NCI-H1694 (cell line): ENCODE measurements around the gene ABCC11.
"Not testable (repeated sequence)": the region's sequence is repeated elsewhere in the genome, so short reads cannot be mapped to it uniquely, and the experiment has no call there.

ENCODE experiments used
- DNase-seq: peaks from one replicate; lab custom pipeline; 2025; lab: John Stamatoyannopoulos, UW

ABCC11 gene

DNA sequence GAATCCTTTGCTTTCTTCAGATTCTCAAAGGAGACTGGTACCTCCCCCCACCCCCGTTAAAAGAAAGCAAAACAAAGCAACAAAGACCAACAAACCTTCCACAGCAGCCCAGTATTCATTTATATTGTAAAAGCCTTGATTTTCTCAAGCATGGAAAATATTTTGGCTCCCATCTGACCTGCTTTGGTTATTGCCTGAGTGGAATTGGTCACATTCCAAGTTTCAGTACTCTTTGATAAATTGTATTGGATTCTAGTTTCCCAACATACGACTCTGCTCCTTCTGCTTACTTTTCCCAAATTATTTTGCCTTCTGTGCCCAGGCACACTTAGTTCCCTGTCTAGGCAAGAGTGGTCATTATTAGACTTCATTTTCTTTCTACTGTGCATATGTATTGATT lies 1.3 kb downstream of the ABCC11 start:
- peak; percentile 3 for DNase-seq

DNA sequence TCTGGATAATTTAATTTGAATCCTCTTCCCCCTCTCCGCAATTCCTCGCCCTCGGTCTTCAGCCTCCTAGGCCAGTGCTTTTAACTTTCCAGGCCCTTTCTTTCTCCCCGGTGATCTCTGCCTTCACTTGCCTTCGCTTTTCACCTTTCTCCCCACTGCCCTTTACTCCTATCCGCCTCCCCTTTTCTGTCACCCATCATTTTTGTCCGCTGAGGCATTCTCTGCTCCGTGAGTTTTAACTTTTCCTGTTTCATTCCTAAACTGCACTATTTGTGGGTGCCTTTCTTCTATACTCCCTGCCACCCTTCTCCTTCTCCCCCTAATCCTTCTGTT lies 2.5 kb downstream of the ABCC11 start:
- DNase-seq, result no peak

DNA sequence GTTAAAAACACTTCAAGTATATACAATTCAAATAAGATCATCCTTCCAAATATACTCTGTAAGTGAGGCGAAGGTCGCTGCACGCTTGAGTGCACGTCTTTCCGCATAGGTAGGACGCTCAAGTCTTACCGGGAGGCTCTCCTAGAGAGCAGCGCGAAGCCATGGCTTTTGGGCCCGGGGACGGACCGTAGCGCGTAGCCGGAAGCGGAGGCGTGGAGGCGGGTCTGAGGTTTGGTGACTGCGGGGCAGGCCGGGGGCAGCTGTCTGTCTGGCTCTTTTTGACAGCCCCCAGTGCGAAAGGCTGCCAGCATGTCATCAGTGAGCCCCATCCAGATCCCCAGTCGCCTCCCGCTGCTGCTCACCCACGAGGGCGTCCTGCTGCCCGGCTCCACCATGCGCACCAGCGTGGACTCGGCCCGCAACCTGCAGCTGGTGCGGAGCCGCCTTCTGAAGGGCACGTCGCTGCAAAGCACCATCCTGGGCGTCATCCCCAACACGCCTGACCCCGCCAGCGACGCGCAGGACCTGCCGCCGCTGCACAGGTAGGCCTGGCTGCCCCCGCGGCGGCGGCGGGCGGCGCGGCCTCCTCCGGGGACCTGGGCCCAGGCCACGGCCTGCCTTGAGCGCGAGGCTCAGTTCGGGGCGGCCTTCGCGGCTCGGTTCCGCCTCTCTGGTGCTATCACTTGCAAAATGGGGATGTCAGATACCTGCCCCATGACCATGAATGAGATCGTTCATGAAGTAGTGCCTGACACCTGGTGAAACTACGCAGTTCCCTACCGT lies 3.1 kb downstream of the ABCC11 start, which contains the start of gene LONP2:
Gene LONP2, plus strand, starts transcription at position 221 of the 783 bp plus-strand sequence. Its CDS starts 89 bp downstream, at position 310.
- DNase-seq, result peak; percentile 66

DNA sequence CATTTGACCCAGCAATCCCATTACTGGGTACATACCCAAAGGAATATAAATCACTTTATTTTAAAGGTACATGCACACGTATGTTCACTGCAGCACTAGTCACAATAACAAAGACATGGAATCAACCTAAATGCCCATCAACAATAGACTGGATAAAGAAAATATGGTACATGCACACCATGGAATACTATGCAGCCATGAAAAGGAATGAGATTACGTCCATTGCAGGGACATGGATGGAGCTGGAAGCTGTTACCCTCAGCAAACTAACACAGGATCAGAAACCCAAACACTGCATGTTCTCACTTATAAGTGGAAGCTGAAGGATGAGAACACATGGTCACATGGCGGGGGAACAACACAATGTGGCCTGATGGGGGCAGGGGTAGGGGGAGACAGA lies 7.2 kb downstream of the ABCC11 start:
- DNase-seq, result not testable (repeated sequence)

DNA sequence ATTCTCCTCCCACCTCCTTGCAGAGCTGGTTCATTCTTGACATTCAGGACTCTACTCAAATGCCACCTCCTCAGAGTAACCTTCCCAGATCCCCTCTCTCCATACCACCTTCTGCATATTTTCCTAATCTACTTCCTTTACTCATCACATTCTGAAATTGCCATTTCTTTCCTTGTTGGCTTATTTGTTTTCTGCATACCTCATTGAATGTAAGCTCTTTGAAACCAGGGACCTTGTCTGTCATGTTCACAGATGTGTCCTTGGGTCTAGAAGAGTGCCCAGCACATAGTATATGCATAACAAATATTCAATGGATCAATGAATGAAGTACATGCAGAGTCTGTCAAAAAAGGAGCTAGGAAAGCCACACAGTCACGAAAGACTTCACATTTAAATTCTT lies 11.1 kb downstream of the ABCC11 start:
- no peak for DNase-seq

DNA sequence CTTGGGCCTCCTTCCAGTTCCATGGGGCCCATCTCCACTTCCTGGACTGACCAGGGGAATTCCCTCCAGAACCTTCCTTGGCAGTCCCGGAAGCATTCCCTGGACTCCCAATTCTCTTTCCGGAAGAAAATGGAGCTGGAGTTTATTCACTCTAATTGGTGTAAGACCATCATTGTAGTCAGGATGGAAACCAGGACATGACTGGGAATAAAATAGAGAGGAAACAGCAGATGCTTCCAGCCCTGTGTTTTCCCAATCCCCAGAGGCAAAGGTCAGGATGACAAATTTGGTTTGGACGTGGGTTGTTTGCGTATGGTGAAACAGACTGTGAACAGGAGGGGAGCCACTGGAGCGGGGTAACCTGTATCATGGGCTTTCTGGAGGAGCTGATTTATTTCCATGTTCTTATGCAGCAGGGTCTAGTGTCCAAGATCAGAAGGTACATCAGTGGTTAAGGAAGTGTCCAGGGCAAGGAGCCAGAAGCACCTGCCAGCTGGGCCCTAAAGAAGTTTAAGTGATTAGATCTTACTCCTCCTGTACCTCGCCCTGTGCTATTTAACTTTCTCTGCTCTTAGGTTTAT lies 11.7 kb downstream of the ABCC11 start:
- no peak for DNase-seq

DNA sequence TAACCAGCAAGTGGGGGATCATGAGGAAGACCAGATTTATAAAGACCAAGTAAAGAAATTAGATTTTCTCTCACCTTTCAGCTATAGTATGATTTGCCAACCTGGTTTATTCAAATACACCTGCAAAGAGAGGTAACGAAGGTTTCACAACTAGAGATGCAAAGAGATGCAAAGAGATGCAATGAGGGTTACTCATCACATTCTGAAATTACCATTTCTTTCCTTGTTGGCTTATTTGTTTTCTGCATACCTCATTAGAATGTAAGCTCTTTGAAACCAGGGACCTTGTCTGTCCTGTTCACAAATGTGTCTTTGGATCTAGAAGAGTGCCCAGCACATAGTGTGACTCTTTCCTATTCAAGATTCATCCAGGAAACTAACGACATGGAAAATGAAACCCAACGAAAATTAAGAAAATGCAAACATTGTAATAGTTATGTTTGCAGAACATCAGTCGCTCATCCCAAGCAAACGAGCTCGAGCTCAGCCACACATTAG lies 12.2 kb downstream of the ABCC11 start:
- no peak for DNase-seq

DNA sequence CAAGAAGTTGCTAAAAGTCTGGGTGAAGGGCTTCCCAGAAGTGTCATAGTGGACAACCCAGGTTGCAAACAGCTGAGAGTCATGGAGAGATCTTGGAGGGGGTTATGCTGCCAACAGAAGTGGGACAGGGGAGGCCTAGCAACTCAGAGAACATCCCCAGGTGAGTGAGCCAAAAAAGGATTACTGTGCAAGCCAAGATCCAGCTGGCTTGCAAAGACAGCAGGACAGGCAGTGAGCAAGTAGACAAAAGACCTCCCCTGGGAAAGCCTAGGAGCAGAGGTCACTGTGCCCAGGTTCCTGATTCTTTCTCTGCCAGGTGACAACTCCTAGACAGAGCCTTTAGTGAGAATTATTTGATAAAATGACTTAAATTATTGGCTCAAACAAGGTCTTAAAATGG lies 12.7 kb downstream of the ABCC11 start:
- no peak for DNase-seq

DNA sequence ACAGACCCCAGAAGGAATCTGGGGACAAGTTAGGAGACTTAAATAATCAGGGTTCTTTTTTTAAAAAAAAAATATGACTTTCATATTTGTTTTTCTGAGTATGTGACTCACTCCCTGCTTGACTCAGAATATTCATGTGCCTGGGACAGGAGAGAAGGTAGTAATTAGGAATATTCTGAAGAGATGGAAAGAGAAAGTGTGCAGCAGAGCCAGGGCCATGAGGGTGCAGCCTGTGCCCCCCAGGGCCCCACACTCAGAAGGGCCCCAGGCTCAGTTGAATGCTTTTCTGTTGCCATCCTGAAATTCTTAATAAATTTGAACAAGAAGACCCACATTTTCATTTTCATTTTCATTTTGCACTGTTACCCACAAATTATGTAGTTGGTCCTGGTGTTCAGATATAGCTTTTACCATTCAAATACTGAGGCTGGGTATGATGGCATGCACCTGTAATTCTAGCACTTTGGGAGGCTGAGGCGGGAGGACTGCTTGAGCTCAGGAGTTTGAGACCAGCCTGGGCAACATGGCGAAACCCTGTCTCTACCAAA lies 14.8 kb downstream of the ABCC11 start:
- no peak for DNase-seq

DNA sequence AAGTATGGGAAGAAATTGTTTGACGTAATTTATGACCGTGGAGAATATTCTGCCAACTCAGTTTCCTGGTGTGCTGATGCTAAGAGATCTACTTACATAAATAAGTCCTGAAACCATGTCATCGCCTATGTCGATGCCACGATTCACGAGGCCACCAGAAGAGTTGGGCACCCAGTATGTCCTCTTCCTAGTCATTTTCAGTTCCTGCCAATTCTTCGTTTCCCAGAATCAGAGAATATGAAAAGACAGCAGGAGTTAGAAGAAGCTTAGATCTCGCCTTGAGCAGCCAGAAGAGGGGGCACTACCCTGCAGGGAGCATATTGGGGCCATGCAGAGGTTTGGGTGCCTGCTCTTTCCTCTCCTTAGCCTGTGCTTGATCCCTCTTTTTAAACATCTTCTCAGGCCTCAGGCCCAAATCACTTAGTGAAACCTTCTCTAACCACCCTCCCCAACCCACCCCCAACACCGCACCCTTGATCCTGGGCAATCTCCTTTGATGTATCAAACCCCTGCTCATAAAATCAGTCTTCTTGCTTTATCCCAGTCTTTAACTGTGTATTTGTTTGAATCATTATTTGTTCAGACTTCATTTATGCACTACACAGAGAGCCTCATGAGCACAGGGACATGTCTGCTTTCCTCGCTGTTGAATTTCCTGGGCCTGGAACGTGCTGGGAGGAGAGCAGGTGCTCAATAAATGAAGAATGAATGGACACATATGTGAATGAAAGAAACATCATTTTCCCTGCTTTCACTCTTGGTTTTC lies 15.4 kb downstream of the ABCC11 start:
- peak; percentile 3 for DNase-seq

DNA sequence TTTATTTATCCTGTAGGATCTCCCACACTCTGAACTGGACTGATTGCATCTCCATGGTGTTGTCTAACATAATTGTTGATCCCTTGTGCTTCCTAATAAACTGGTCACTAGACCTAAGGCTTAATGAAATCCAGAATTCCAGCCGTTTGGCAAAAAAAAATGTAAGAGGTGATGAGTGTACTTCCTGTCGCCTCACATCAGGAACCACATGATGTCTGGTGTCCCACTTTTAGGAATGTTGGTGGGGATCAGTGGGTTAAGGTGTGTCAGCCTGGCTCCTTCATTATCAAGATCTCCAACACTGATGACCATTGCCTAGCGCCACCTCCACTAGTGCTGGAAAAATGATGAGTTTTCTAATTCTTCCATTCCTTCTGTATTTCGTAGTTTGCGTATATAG lies 21.9 kb downstream of the ABCC11 start:
- DNase-seq, result no peak

DNA sequence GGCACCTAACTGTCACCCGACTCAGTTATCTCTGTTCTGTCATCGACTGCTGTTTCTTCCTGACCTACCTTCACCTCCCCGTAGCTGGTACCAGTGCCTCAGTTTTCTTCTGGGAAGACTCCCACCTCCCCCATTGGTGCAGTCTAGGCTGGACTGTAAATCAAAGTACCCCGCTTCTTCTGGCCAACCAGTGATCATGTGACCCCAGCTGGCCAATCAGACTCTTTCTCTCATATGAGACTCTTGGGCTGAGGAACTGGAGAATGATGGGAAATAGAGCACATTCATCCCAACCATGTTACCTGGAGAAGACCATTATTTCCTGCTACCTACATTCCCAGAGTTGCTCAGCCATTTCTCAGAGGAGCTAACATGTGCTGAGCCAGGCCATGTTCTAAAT lies 23.8 kb downstream of the ABCC11 start:
- DNase-seq, result no peak

DNA sequence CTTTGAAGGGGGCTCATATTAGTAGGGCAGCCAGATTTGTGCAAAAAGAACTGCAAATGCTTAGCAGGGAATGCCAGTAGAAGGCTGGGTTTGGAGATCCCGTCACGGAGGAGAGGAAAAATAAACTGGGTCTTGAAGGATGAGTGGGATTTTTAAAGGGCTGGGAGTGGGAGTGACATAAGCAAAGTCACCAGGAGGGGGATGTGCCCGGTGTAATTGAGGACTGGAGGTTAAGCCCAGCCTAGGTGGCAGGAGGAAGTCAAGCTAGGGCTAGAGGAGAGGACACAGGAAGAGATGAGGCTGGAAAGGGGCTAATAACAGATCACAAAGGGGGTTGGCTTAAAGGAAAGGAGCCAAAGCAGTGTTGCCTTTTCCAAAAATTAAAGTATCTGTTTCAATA lies 26.4 kb downstream of the ABCC11 start:
- no peak for DNase-seq

DNA sequence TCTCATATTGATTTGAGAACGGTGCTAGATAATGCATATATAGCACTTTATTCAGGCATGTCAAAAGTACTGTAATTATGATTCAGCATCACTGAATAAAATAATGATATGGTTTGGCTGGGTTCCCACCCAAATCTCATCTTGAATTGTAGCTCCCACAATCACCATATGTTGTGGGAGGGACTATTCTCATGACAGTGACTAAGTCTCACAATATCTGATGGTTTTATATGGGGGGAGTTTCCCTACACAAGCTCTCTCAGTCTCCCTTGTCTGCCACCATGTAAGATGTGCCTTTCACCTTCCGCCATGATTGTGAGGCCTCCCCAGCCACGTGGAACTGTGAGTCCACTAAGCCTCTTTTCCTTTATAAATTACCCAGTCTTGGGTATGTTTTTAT lies 28.9 kb downstream of the ABCC11 start:
- no peak for DNase-seq

DNA sequence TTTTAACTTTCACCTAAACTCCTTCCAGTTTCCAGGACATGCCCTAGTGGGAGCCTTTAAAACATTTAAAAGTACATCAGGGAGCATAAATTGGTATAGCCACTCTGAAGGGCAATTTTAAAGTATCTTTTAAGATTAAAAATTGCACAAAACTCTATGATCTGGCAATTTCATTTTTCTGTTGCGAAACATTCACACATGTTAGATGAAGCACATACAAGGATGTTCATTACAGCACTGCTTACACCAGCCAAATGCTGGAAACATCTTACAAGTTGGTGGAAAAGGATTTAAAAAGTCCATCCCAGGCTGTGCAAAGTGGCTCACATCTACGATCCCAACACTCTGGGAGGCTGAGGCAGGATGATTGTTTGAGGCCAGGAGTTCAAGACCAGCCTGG lies 29.6 kb downstream of the ABCC11 start:
- no peak for DNase-seq

DNA sequence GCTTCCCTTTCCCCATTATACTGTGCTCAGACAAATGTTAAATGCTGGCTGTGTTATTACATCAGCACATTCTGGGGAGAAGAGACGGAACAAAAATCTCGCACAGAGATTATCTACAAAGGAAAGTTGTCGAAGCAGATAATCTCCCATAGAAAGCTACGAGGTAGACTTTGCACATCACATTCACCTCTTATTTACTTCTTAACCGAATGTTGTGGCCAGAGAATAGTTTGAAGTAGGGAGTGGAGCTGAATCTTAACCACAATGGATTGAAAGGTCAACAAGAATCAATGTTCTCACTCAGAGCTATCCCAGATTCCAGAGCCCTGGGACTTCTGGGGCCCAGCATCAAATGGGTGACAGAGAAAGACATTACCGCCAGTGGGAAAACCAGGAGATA lies 31.6 kb downstream of the ABCC11 start:
- DNase-seq, result no peak

DNA sequence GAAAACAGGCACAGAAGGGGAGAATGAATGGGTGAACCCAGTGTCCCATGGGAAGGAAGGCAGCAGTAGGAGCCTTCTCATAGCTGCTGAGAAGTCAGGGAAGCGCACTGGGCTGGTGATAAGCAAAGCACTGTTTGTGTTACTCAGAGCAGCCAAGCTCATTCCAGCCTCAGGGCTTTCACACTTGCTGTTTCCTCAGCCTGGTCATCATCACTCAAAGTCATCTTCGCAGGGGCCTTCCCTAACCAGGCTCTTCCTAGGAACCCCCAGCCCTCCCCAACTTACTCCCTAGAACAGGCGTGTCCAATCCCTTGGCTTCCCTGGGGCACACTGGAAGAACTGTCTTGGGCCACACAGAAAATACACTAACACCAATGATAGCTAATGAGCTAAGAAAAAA lies 35.3 kb downstream of the ABCC11 start:
- no peak for DNase-seq

DNA sequence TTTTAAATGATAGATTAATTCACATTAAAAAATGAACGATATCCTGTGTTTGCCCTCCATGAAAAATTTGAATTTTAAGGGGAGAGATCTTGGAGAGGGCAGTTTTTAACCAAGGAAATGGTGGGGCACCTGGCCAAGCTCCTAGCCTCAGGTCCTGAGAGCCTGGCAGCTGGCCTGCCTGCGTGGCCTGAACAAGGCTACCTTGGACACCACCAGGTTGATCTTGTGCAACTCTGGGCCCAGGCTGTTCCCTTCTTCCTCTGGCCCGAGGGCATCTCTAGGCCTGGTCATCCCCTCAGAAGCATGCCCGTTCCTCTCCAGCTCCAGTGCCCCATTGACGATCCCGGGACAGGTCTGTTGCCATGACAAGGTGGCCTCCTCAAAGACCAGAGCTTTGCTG lies 36.6 kb downstream of the ABCC11 start:
- DNase-seq, result no peak

DNA sequence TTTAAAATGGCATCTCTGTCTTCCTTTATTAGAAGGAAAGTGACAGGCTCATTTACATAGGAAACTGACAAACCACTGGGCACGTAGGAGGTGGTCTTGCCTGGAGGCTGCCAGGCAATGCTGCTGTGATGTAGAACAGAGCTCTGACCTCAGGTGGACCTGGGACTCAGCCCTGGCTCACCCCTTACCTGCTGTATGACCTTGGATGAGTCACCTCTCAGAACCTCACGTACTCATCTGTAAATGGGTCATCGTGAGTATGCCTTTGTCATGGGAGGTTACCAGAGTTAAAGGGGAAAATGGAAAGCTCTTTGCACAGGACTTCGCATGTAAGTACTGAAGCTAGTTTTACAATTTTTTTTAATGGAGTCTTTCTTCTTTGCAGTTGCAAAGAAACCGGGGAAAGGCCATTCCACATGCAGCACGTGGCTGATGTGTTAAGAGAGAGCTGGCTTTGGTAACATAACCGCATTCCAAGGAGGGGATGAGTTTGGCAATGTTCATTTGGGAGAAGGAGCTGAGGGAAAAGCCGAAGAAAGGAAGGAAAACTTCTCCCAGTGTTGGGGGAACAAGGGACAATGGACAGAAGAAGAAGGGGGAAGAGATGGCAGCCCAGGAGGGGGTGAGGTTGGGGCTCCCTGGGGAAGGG lies 40.6 kb downstream of the ABCC11 start:
- DNase-seq, result no peak

DNA sequence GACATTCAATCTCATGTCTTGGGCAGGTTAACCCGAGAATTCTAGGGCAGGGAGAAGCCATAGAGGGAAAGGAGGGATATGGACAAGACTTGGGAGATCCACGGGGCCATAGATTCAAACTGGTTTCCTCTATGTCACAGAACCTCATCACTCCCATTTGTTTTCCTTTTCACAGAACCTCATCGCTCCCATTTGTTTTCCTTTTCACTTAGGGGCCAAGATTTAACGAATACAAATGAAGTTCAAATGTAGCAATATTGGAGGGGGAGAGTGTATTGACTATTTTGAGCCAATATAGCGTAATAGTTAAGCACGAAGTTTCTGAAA lies 42.6 kb downstream of the ABCC11 start:
- DNase-seq, result no peak

DNA sequence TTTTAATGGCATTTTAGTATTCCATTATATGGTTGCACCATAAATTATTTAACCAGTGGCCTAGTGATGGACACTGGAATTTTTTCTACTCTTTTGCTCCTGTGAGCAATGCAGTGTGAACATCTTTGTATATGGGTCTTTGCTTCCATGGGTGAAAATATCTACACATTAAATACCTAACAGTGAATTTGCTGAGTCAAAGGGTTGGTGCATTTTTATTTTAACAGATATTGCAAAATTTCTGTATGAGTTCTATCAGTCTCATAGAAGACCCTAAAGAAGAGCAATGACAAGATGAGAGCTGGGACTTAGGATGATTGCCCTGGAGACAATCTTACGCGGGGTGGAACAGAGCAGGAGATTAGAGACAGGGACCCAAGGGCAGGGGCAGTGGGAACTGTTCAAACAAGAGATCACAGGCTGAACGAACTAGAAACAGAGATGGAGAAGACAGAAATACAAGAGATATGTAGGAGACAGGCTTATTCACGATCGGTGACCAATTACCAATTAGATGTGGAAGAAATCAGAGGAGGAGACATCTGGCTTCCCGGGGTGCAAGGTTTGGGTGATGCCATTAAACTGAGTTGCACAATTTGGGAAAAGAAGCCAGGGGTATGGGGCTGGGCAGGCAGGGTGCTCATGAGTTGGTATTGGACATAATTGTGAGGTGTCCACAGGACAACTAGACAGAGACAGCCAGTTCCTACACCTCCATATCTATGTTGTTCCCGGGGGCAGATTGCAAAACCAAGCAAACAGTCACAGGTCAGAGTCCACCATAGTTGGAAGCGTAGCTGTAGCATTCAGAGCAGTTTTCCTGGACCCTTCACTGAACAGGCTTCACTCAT lies 43.1 kb downstream of the ABCC11 start:
- DNase-seq, result no peak
